CD14-positive monocyte (primary cell): ENCODE measurements around the gene SMPD3. TPM values are rescaled to one million over a fixed set of nuclear protein-coding genes. Genes with fewer than 3 reads are reported as not detected.

Experiments used
- DNase-seq, 3 donors: peaks; one replicate each; pipeline ENCODE4 v3.0.0-alpha.2; 2011 to 2022
- H2AFZ ChIP-seq: 2 replicates; pipeline ENCODE4 v1.6.0; 2012; ENCODE audit warnings: mild to moderate bottlenecking, low read depth, low read length, inconsistent platforms; ENCODE audit not compliant: insufficient read depth, poor library complexity, severe bottlenecking
- H3K27ac ChIP-seq, 2 donors: 1 replicate in 1 of 2; 2 replicates in 1 of 2; pipeline ENCODE4 v1.5.1; 2012 to 2013; ENCODE audit warnings: low read length in 2 of 2, control low read depth in 1 of 2, inconsistent platforms in 1 of 2, low read depth in 1 of 2, mild to moderate bottlenecking in 1 of 2
- H3K27me3 ChIP-seq, 2 donors: one replicate each; pipeline versions ENCODE4 v1.6.0 to v1.6.1; 2011 to 2013; ENCODE audit warnings: low read length in 2 of 2; ENCODE audit not compliant: control insufficient read depth in 2 of 2, insufficient read depth in 2 of 2
- H3K36me3 ChIP-seq, 2 donors: replicated peaks in 1 of 2; 1 replicate in 1 of 2; 2 replicates in 1 of 2; pipeline versions ENCODE4 v1.5.1 to v1.6.1; 2012 to 2013; ENCODE audit warnings: low read length in 2 of 2, control low read depth in 1 of 2, inconsistent platforms in 1 of 2, mild to moderate bottlenecking in 1 of 2; ENCODE audit not compliant: insufficient read depth in 2 of 2, control insufficient read depth in 1 of 2
- H3K4me1 ChIP-seq, 2 donors: 1 replicate in 1 of 2; 2 replicates in 1 of 2; pipeline versions ENCODE4 v1.5.1 to v1.6.1; 2012 to 2013; ENCODE audit warnings: low read length in 2 of 2, control low read depth in 1 of 2, inconsistent platforms in 1 of 2, mild to moderate bottlenecking in 1 of 2, moderate library complexity in 1 of 2; ENCODE audit not compliant: insufficient read depth in 2 of 2, control insufficient read depth in 1 of 2
- H3K4me2 ChIP-seq: replicated peaks from 2 replicates; pipeline ENCODE3; 2012; ENCODE audit warnings: low read length, moderate library complexity, mild to moderate bottlenecking; ENCODE audit not compliant: poor library complexity, severe bottlenecking; ENCODE audit errors: extremely low read depth
- H3K4me3 ChIP-seq, 3 experiments: fragments of 200-600 bp in 1 of 3; sonication (generic) in 1 of 3; replicated peaks in 1 of 3; 1 replicate in 2 of 3; 2 replicates in 1 of 3; pipeline ENCODE4 v1.5.1; 2011 to 2013; ENCODE audit warnings: low read length in 3 of 3, mild to moderate bottlenecking in 3 of 3, control low read depth in 2 of 3, low read depth in 2 of 3, inconsistent platforms in 1 of 3, moderate library complexity in 1 of 3
- H3K79me2 ChIP-seq: 2 replicates; pipeline ENCODE4 v1.6.0; 2012; ENCODE audit warnings: mild to moderate bottlenecking, control low read depth, inconsistent platforms, low read length, moderate library complexity; ENCODE audit not compliant: insufficient read depth
- H3K9ac ChIP-seq: 2 replicates; pipeline ENCODE4 v1.6.0; 2017; ENCODE audit warnings: low read length, mild to moderate bottlenecking; ENCODE audit not compliant: insufficient read depth, poor library complexity, severe bottlenecking
- H3K9me3 ChIP-seq, 2 donors: replicated peaks in 1 of 2; 1 replicate in 1 of 2; 2 replicates in 1 of 2; pipeline versions ENCODE4 v1.5.1 to v1.6.1; 2012 to 2013; ENCODE audit warnings: low read length in 2 of 2, control low read depth in 1 of 2; ENCODE audit not compliant: control insufficient read depth in 1 of 2, insufficient read depth in 1 of 2
- H4K20me1 ChIP-seq: 2 replicates; pipeline ENCODE4 v1.6.0; 2012; ENCODE audit warnings: mild to moderate bottlenecking, low read length, control low read depth, moderate library complexity; ENCODE audit not compliant: insufficient read depth
- H3K27ac Mint-ChIP-seq, 7 donors: one replicate each; pipeline ENCODE4 v1.8.0; 2020; ENCODE audit warnings: mild to moderate bottlenecking in 7 of 7, mixed read lengths in 7 of 7, moderate library complexity in 6 of 7, inconsistent platforms in 2 of 7
- H3K27me3 Mint-ChIP-seq, 3 donors: one replicate each; pipeline ENCODE4 v1.8.0; 2021 to 2022; ENCODE audit warnings: low read depth in 3 of 3, mild to moderate bottlenecking in 3 of 3, mixed read lengths in 3 of 3, moderate library complexity in 3 of 3, inconsistent platforms in 1 of 3
- H3K36me3 Mint-ChIP-seq, 2 donors: one replicate each; pipeline ENCODE4 v1.8.0; 2020; ENCODE audit warnings: mixed read lengths in 2 of 2, inconsistent platforms in 1 of 2, mild to moderate bottlenecking in 1 of 2
- H3K4me1 Mint-ChIP-seq: one replicate; pipeline ENCODE4 v1.8.0; 2020; ENCODE audit warnings: mild to moderate bottlenecking, mixed read lengths
- H3K4me3 Mint-ChIP-seq, 2 donors: one replicate each; pipeline ENCODE4 v1.8.0; 2020; ENCODE audit warnings: mild to moderate bottlenecking in 2 of 2, mixed read lengths in 2 of 2, moderate library complexity in 1 of 2
- H3K9me3 Mint-ChIP-seq, 7 donors: one replicate each; pipeline ENCODE4 v1.8.0; 2020 to 2022; ENCODE audit warnings: mixed read lengths in 7 of 7, mild to moderate bottlenecking in 6 of 7, moderate library complexity in 6 of 7, inconsistent platforms in 2 of 7
- WGBS: methylation state at CpG from one replicate; pipeline ENCODE4 v1.1.5; 2013; ENCODE audit warnings: missing lambda C conversion rate; ENCODE audit not compliant: insufficient coverage; 5-methylcytosine and 5-hydroxymethylcytosine counted together
- intact Hi-C, 2 donors: fragments of 100-400 bp; cut with micrococcal nuclease; formaldehyde crosslinking; loops; one replicate each; pipeline versions ENCODE4 v1.15.0 to v1.15.1; 2023
- polyA plus RNA-seq, 3 donors: library from polyadenylated mRNA; depleted of rRNA in 1 of 3; unstranded in 2 of 3; stranded (reverse) in 1 of 3; fragments of 300-500 nt in 2 of 3; fragments of >200 nt in 1 of 3; fragmentation: Illumina TruSeq in 2 of 3; gene quantifications; 1 replicate in 2 of 3; 2 replicates in 1 of 3; pipeline ENCODE4 v1.2.3, GENCODE V29; 2012 to 2021
- TF ChIP-seq, protein P1 (sequence below): fragments of 200-600 bp; IDR thresholded peaks from one replicate; pipeline ENCODE4 v1.8.0; 2022; ENCODE audit warnings: antibody characterized with exemption, mild to moderate bottlenecking

Gene SMPD3
- polyA plus RNA-seq, 3 donors: 0.40 to 1.1 (median 0.51) TPM

DNA sequence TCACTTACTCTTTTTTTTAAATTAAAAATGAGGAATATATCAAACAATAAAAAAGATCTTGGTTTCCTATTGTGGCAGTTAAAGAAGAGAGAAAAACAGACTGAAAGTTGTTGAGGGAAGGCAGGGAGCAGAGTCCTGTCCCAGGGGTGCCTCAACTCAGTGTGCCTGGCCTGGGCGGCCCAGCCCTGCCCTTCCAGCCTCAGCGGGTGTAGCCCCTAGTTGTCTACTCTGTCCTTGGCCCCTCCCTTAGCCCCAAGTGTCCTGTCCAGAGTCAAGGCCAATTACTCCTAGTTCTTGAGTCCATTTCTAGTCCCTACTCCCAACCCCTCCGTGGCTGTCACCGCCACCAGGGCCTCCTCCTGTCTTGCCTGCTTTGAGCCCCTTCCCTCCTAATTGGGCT is 52.5 kb downstream of the SMPD3 start:
- Mint-ChIP-seq H3K4me1 (no peaks in the 10 kb centered on the region), H3K9me3 (peaks cover 0 to 2% (median 0%) of the 10 kb centered on the region in 7 donors), H3K36me3 (no peaks in the 10 kb centered on the region), H3K27ac (no peak overlapping the region), H3K27me3 (peaks cover 1 to 8% (median 3%) of the 10 kb centered on the region in 3 donors), H3K4me3 (no peak overlapping the region)
- Histone ChIP-seq H3K9ac (no peak overlapping the region), H3K79me2 (no peaks in the 10 kb centered on the region), H3K4me3 (no peak overlapping the region), H3K9me3 (no peaks in the 10 kb centered on the region), H3K4me2 (no peak overlapping the region), H3K4me1 (no peaks in the 10 kb centered on the region), H3K27ac (no peak overlapping the region), H3K27me3 (no peaks in the 10 kb centered on the region), H3K36me3 (no peaks in the 10 kb centered on the region), H4K20me1 (no peaks in the 10 kb centered on the region), H2AFZ (no peak overlapping the region)
- DNase-seq: no peak
- 73% methylated on average over 4 of the region's 4 CpGs for WGBS
- intact Hi-C loops: no loop called here
- TF ChIP-seq, protein P1, sequence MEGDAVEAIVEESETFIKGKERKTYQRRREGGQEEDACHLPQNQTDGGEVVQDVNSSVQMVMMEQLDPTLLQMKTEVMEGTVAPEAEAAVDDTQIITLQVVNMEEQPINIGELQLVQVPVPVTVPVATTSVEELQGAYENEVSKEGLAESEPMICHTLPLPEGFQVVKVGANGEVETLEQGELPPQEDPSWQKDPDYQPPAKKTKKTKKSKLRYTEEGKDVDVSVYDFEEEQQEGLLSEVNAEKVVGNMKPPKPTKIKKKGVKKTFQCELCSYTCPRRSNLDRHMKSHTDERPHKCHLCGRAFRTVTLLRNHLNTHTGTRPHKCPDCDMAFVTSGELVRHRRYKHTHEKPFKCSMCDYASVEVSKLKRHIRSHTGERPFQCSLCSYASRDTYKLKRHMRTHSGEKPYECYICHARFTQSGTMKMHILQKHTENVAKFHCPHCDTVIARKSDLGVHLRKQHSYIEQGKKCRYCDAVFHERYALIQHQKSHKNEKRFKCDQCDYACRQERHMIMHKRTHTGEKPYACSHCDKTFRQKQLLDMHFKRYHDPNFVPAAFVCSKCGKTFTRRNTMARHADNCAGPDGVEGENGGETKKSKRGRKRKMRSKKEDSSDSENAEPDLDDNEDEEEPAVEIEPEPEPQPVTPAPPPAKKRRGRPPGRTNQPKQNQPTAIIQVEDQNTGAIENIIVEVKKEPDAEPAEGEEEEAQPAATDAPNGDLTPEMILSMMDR: no peak

DNA sequence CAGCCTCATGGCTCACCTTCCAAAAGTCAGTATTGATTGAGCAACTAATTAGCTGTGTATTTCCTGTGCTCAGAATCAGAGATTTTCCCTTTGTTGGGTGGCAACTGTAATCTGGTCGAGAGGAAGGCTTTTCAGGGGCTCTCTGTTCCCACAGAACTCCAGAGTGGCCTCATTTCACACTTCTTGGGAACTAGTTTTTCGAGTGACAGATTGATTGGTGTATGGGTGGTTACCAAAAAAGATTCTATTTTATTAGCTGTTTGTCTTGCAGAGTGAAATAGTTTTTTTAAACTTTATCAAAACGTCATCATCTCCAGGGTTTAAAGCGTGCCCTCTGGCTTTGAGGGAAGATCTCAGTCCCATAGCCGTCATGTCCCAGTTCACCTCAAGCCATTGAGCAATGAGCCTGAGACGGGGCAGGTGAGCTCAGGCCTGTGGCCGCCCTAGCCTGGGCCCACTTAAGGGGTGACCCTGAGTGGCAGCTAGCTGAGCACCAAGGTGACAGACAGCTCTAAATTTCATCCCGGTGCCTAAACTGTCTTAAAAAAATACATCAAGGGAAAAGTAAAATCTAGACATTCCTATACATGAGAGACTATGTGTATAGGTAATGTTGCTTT is 53.0 kb downstream of the SMPD3 start:
- intact Hi-C loops: no loop called here
- H3K9me3 ChIP-seq: no peaks in the 10 kb centered on the region
- H3K4me2 ChIP-seq: no peak overlapping the region
- 98% methylated on average over 4 of the region's 8 CpGs for WGBS
- no peak overlapping the region for H3K9ac ChIP-seq
- H3K27ac Mint-ChIP-seq: no peak overlapping the region
- H3K79me2 ChIP-seq: no peaks in the 10 kb centered on the region
- H4K20me1 ChIP-seq: no peaks in the 10 kb centered on the region
- H3K27me3 Mint-ChIP-seq: peaks cover 1 to 8% (median 3%) of the 10 kb centered on the region in 3 donors
- no peak for DNase-seq
- H3K4me1 Mint-ChIP-seq: no peaks in the 10 kb centered on the region
- H3K36me3 Mint-ChIP-seq: no peaks in the 10 kb centered on the region
- no peak overlapping the region for H3K27ac ChIP-seq
- H3K9me3 Mint-ChIP-seq: peaks cover 0 to 2% (median 0%) of the 10 kb centered on the region in 7 donors
- H3K4me3 Mint-ChIP-seq: no peak overlapping the region
- no peak overlapping the region for H3K4me3 ChIP-seq
- TF ChIP-seq, protein P1: no peak
- H3K36me3 ChIP-seq: no peaks in the 10 kb centered on the region
- no peaks in the 10 kb centered on the region for H3K27me3 ChIP-seq
- H3K4me1 ChIP-seq: no peaks in the 10 kb centered on the region
- H2AFZ ChIP-seq: no peak overlapping the region
